HS-5 (cell line): ENCODE results near the gene PIP5K1A.
"Not testable (repeated sequence)": the region's sequence is repeated elsewhere in the genome, so short reads cannot be mapped to it uniquely, and the experiment has no call there.

ENCODE experiments used
- DNase-seq: peaks from one replicate; pipeline ENCODE4 v3.0.0-alpha.2; 2012; ENCODE audit warnings: low read depth

PIP5K1A gene

GRCh38 chr1:151254217-151255213 lies 56.2 kb downstream of the PIP5K1A start, which contains the start of gene PSMD4:
Gene PSMD4 (plus strand): TSS chr1:151254734. CDS start chr1:151254783, 49 bp downstream.
- peak; percentile 88 for DNase-seq

DNA sequence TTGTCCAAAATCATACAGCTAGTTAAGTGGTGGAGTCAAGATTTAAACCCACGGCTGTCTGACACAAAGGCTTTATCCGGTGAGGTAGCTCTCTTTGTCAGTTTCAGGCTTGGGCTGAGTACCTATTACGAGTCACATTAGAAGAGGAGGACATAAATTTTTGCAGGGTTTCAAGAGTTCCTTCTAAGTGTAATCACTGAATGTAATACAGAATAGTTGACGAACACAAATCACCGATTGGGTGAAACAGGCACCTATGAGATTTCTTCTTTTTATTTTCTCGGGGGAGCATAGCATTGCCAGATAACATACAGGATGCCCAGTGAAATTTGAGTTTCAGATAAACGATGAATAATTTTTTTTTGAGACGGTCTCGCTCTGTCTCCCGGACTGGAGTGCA lies 57.0 kb downstream of the PIP5K1A start:
- DNase-seq = no peak

DNA sequence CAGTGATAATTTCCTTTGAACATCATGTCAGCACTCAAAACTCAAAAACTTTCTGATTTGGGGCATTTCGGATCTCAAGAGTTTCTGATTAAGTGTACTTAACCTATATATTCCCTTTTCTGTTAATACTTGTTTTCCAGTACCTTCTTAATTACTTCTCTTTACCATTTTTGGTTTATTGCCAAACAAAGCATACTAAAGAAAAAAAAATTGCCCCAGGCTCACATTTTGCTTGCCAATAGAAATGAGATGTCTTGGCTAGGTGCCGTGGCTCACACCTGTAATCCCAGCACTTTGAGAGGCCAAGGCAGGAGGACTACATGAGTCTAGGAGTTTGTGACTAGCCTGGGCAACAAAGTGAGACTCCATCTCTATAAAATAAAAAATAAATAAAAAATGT lies 61.0 kb downstream of the PIP5K1A start:
- no peak for DNase-seq

DNA sequence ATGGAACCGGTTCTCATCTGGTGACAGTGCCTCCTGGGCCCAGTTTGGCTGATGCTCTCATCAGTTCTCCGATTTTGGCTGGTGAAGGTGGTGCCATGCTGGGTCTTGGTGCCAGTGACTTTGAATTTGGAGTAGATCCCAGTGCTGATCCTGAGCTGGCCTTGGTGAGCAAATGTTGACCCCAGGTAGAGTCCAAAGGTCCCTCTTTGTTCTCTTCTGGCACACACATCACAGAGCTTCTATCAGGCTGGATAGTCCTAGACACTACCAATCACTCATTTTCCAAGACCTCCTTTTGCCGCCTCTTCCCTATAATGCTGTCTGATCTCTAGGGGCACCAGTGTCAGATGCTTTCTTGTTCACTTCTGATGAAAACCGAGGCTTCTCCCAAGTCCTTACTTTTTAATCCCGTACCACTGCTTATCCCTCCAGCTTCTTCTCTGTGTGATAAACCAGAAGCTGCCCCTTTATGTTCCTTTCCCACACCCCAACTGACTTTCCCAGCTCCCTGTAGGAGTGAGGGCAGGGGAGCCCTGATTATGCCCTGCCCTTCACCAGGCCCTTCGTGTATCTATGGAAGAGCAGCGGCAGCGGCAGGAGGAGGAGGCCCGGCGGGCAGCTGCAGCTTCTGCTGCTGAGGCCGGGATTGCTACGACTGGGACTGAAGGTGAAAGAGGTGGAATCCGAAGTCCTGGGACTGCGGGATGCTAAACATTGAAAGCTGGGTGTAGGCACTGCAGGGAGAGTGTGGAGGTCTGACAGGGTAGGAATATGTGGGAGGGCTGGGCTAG lies 67.3 kb downstream of the PIP5K1A start:
- DNase-seq = no peak

GRCh38 chr1:151266315-151266714 lies 68.0 kb downstream of the PIP5K1A start:
- DNase-seq = no peak

DNA sequence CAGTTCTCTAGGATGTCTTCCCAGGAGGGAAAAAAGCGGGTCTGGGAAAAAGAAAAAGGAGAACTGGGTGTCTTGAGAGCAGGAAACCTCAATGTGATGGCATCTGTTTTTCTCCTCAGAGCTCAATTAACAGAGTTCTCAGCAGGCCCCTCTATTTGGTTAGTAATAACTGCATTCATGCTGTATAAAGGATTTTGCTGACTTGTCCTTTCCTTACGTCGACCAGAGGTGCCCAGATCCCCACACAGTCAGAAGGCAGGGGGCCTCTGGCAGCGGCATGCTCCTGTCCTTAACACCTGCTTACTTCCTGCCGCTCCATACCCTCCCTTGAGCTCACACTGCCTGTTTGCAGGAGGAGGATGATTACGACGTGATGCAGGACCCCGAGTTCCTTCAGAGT lies 68.5 kb downstream of the PIP5K1A start:
- no peak for DNase-seq

- no peak for DNase-seq
Measured at GRCh38 chr1:151267760-151268159, 69.4 kb downstream of the PIP5K1A start.

GRCh38 chr1:151273924-151274466 lies 75.6 kb downstream of the PIP5K1A start:
- no peak for DNase-seq

DNA sequence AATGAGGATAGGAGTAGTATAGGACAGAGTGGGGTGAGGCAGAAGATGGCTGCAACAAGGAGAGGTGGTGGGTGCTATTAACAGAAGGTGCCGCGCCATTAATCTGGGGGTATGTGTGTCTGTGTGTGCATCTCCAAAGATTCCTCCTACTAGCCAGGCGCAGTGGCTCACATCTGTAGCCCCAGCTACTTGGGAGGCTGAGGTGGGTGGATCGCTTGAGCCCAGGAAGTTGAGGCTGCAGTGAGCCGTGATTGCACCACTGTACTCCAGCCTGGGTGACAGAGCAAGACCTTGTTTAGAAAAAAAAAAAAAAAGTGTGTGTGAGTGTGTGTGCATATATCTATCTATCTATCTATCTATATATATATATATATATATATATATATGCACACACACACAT lies 77.0 kb downstream of the PIP5K1A start:
- DNase-seq = not testable (repeated sequence)

DNA sequence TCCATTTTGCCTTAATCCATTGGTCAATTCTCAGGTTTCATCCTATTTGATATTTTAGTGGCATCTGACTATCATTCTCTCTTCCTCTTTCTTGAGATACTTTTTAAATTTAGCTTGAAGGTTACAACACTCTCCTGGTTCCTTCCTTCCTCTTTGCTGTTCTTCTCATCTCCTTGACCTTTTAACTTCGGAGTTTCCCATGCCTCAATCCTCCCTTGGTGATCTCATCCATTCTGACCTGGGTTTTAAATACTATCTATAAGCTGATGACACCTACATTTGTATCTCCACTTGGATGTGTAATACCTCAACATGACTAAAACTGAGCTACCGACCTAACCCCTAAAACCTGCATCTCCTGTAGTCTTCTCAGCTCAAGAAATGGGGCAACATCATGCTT lies 78.9 kb downstream of the PIP5K1A start:
- no peak for DNase-seq

- DNase-seq = peak; percentile 94
Measured at GRCh38 chr1:151281225-151281968, 83.0 kb downstream of the PIP5K1A start.

- peak; percentile 98 for DNase-seq
Measured at GRCh38 chr1:151281969-151282882, 83.9 kb downstream of the PIP5K1A start, which contains the start of gene ZNF687. Gene ZNF687 (plus strand): TSS chr1:151282299. CDS start chr1:151286292, 3,993 bp downstream.

DNA sequence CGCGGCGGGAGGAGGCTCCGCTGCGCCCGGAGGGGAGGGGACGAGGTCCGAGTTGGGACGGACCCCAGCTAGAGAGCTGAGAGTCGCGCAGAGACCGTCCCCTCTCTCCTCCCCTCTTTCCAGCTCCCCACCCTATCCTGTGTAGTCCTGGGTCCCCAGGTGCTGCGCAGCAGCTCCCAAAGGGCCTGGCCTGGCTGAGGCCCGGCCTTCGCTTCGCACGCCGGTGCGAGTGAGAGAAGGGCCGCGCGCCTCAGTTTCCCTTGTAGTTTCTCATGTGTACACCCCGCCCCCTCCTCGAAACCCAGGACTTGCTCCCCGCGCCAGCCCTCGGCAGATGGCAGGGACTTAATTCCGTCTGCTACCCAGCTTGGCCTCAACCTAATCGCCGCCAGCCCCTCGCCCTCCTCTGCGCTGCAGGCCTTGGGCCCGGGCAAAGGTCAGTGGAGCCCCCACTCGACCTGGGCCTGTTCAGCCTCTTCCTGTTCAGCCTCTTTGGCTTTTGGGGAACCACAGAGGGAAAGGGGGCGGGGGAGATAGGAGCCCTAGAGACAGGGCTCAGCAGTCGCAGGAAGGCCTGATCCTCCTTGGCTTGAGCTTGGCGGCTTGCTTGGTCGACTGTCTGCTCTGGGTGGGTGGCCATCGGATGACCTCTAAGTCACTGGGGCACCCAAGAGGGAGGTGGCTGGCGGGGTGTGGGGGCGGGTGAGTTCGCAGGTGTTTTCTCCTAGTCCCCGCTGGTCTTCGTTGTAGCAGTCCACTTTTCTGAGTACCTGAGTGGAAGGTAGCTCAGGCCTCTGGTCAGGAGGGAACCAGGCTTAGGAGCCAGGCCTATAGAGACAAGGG lies 84.8 kb downstream of the PIP5K1A start:
- no peak for DNase-seq

DNA sequence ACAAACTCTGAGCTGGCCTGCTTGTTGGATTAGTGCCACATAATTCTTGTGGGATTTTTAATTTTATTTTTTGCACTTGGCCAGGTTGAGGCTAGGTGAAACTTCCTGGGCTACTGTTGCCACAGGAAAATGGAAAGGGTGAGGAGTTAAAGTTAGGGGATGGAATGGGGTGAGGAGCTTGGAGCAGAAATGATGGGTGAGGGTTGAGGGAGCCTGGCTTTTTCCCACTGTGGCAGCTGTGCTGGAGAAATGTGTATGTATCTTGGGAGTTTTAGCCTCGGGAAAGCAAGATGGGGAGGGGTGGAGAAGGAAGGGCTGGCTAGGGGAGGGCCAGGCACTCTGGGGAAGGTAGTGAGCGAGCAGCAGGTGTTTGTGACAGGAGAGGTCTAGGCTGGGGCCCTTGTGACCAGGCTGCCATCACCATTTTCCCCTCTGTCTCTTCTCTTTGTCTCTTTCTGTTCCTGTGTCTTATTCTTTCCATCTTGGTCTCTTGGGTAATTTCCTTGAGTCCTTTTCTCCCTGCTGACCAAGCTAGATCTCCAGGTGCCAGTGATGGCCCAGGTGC lies 85.7 kb downstream of the PIP5K1A start:
- no peak for DNase-seq

DNA sequence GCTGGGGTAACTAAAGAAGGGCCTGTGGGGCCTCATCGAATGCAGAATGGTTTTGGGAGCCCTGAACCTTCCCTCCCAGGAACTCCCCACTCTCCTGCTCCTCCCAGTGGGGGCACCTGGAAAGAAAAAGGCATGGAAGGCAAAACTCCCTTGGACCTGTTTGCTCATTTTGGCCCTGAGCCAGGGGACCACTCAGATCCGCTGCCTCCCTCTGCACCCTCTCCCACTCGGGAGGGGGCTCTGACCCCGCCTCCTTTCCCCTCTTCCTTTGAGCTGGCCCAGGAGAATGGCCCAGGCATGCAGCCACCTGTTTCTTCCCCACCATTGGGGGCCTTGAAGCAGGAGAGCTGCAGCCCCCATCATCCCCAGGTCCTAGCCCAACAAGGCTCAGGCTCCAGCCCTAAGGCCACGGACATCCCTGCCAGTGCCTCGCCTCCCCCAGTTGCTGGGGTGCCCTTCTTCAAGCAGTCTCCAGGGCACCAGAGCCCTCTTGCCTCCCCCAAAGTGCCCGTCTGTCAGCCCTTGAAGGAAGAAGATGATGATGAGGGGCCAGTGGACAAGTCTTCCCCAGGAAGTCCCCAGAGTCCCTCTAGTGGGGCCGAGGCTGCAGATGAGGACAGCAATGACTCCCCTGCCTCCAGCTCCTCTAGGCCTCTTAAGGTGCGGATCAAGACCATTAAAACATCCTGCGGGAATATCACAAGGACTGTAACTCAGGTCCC lies 88.4 kb downstream of the PIP5K1A start:
- DNase-seq = no peak

GRCh38 chr1:151287341-151287699 lies 89.0 kb downstream of the PIP5K1A start:
- DNase-seq = no peak

- no peak for DNase-seq
Measured at GRCh38 chr1:151287767-151288500, 89.6 kb downstream of the PIP5K1A start.

GRCh38 chr1:151288502-151288901 lies 90.2 kb downstream of the PIP5K1A start:
- DNase-seq = no peak
